ENCODE results near the gene TERF2IP.

The TERF2IP gene, protein sequence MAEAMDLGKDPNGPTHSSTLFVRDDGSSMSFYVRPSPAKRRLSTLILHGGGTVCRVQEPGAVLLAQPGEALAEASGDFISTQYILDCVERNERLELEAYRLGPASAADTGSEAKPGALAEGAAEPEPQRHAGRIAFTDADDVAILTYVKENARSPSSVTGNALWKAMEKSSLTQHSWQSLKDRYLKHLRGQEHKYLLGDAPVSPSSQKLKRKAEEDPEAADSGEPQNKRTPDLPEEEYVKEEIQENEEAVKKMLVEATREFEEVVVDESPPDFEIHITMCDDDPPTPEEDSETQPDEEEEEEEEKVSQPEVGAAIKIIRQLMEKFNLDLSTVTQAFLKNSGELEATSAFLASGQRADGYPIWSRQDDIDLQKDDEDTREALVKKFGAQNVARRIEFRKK

DNA sequence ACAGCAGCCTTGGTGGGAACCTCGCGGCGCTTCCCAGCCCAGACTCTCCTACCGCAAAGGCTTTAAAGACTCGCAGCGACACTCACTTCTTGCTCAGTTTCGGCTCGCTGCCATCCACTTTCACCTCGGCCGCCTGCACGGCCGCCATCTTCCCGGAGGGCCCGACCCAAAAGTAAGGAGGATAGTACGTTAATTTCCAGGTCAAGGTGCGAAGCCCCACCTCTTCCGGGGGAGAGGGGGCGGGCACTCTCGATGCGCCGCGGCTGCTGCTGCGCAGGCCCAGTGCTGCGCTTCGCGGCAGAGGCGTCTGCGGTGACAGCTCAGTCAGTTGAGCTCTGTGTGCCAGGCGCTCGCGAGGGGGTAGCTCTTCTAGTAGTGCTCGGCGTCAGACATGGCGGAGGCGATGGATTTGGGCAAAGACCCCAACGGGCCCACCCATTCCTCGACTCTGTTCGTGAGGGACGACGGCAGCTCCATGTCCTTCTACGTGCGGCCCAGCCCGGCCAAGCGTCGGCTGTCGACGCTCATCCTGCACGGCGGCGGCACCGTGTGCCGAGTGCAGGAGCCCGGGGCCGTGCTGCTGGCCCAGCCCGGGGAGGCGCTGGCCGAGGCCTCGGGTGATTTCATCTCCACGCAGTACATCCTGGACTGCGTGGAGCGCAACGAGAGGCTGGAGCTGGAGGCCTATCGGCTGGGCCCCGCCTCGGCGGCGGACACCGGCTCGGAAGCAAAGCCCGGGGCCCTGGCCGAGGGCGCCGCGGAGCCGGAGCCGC, at the start of gene TERF2IP, which contains the start of gene KARS1:
Gene TERF2IP, plus strand, starts transcription at position 282 of the 773 bp plus-strand sequence. Its CDS starts 110 bp downstream, at position 392.
Gene KARS1, minus strand, starts transcription at position 174 of the 773 bp plus-strand sequence. Its CDS starts 26 bp downstream, at position 148.
- TF ChIP-seq, protein P1, sequence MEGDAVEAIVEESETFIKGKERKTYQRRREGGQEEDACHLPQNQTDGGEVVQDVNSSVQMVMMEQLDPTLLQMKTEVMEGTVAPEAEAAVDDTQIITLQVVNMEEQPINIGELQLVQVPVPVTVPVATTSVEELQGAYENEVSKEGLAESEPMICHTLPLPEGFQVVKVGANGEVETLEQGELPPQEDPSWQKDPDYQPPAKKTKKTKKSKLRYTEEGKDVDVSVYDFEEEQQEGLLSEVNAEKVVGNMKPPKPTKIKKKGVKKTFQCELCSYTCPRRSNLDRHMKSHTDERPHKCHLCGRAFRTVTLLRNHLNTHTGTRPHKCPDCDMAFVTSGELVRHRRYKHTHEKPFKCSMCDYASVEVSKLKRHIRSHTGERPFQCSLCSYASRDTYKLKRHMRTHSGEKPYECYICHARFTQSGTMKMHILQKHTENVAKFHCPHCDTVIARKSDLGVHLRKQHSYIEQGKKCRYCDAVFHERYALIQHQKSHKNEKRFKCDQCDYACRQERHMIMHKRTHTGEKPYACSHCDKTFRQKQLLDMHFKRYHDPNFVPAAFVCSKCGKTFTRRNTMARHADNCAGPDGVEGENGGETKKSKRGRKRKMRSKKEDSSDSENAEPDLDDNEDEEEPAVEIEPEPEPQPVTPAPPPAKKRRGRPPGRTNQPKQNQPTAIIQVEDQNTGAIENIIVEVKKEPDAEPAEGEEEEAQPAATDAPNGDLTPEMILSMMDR (IDR thresholded peaks at IDR 0.05; ENCODE audit: low read depth, low read length, missing control alignments), result no peak
- peaks cover 6% of the 10 kb centered on the region for H3K36me3 ChIP-seq (replicated peaks)
- H3K4me3 ChIP-seq (ENCODE audit: low read depth, low read length), result peak within 1 kb of the TSS; percentile 97
- H3K27me3 ChIP-seq (replicated peaks), result no peaks in the 10 kb centered on the region
- in situ Hi-C loops (cut with HindIII; ENCODE audit: low pct_ligation_motif_present, low sequenced_read_pairs), result no loop called here
- H3K27ac ChIP-seq, result peak within 1 kb of the TSS; percentile 84
- peak; percentile 90 for DNase-seq

DNA sequence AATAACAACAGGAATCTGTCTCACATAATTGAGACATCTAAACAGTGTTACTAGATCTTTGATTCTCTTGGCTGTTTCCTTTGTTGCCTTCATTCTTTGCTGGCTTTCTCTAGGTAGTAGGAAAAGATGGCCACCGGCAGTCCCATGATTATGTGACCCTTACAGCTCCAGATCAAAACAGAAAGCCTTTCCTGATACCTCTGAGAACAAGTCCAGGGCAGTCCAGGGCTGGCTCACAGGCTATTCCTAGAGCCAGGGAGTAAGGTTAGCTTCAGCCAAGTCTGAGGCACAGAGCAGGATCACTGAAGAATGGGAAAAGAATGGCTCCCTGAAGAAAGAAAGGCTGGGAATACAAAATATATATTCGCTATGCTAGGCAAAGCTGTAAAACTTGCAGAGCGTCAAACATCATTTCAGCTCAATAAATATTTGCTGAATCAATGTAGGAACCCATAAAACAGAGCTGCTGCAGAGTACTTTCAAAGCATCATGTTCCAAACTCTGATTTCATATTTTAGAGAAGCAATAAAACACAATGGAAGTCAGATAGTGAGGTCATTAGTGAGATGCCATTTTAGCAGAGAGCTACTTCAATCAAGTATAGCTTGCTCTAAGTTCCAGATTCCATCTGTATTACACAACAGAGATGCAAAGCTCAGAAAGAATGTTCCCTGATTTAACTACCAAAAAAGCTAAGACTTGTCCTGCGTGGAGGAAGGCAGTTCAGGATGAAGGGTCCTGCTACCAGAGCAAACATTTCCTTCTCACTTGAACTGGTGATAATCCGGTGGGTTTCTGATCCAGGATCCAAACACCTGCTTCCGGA, 47.9 kb upstream of the TERF2IP start:
- Histone ChIP-seq H3K4me3 (ENCODE audit: low read depth, low read length) (no peak overlapping the region), H3K36me3 (replicated peaks) (peaks cover 40% of the 10 kb centered on the region), H3K27ac (no peak overlapping the region), H3K27me3 (replicated peaks) (no peaks in the 10 kb centered on the region)
- DNase-seq, result no peak
- in situ Hi-C loops (cut with HindIII; ENCODE audit: low pct_ligation_motif_present, low sequenced_read_pairs), result no loop called here
- TF ChIP-seq, protein P1 (IDR thresholded peaks at IDR 0.05; ENCODE audit: low read depth, low read length, missing control alignments), result no peak

DNA sequence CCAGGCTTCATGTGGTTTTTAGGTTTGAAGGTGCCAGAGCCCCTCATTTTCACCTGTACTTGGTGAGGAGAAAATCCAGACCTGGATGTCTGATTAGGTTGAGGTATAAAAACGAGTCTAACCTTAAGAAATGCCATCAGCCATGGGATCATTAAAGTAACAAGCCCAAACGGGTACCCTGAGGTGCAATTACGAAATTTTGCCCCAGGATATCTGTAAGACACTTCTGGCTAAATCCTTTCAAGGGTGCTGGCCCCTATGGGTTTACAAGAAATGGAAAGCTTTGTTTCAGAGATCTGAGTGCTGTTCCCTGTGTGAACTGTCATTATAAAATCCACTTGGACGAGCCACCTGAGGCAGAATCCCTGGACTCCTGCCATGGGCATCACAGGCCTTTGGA, 44.3 kb upstream of the TERF2IP start:
- no peaks in the 10 kb centered on the region for H3K27me3 ChIP-seq (replicated peaks)
- TF ChIP-seq, protein P1 (IDR thresholded peaks at IDR 0.05; ENCODE audit: low read depth, low read length, missing control alignments), result no peak
- in situ Hi-C loops (cut with HindIII; ENCODE audit: low pct_ligation_motif_present, low sequenced_read_pairs), result no loop called here
- DNase-seq, result no peak
- no peak overlapping the region for H3K4me3 ChIP-seq (ENCODE audit: low read depth, low read length)
- H3K36me3 ChIP-seq (replicated peaks), result peaks cover 40% of the 10 kb centered on the region
- H3K27ac ChIP-seq, result no peak overlapping the region

DNA sequence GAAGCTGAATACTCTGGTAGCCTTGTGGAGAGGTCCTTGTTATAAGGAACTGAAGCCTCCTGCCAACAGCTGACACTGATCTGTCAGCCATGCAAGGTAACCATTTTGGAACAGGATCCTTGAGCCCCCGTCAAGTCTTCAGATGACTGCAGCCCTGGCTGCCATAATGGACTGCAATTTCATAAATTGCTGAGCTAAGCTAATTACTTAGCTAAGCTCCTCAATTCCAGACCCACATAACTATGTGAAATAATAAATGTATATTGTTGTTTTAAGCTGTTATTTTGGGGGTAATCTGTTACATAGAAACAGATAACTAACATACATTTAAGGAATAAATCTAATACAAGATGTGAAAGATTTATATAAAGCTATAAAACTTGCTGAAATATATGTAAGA, 41.1 kb upstream of the TERF2IP start:
- Histone ChIP-seq H3K27ac (no peak overlapping the region), H3K36me3 (replicated peaks) (peaks cover 34% of the 10 kb centered on the region), H3K27me3 (replicated peaks) (no peaks in the 10 kb centered on the region), H3K4me3 (ENCODE audit: low read depth, low read length) (no peak overlapping the region)
- in situ Hi-C loops (cut with HindIII; ENCODE audit: low pct_ligation_motif_present, low sequenced_read_pairs), result no loop called here
- no peak for DNase-seq
- TF ChIP-seq, protein P1 (IDR thresholded peaks at IDR 0.05; ENCODE audit: low read depth, low read length, missing control alignments), result no peak

DNA sequence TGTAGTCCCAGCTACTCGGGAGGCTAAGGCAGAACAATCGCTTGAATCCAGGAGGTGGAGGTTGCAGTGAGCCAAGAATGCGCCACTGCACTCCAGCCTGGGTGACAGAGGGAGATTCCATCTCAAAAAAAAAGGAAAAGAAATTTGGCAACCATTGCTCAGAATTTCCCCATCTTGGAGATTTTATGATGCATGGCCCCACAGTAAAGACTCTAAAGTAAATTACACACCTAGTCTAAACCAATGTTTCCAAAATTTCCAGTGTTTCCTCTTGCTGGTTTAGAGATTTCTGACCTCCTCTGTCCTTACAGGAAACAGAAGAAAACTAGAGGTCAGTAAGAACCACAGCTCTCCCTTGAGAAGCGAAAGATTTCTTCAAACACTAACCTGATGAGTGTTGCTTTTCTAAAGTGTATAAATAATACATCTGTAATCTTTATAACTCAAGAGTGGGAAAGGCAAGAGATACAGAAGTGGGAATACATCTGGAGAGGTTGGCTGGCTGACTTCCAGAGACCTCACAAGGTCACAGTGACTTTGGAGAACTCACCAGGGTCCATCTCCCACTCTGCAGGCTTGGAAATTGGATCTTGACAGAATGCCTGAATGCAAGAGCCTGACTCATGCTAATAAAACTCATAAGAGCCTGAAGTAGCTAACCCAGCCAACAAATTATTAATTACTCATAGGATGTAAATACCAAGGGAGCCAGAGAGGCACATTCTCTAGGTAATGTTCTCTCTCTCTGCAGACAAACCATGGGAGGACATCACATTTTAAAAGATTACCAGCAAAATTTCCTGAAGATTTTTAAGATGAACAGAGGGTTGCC, 33.3 kb upstream of the TERF2IP start:
- no peak overlapping the region for H3K27ac ChIP-seq
- TF ChIP-seq, protein P1 (IDR thresholded peaks at IDR 0.05; ENCODE audit: low read depth, low read length, missing control alignments), result no peak
- H3K27me3 ChIP-seq (replicated peaks), result no peaks in the 10 kb centered on the region
- in situ Hi-C loops (cut with HindIII; ENCODE audit: low pct_ligation_motif_present, low sequenced_read_pairs), result no loop called here
- H3K4me3 ChIP-seq (ENCODE audit: low read depth, low read length), result no peak overlapping the region
- DNase-seq, result peak; percentile 29
- peaks cover 38% of the 10 kb centered on the region for H3K36me3 ChIP-seq (replicated peaks)
